Measurements from ENCODE around the gene CCDC92. TPM values are rescaled to one million over a fixed set of nuclear protein-coding genes. Genes with fewer than 3 reads are reported as not detected.
A peak's percentile ranks its signal among the peaks of the same experiment; 100 is the strongest.

CCDC92 gene
- total RNA-seq, 2 experiments from 2014 or later, result 3.3 to 3.7 TPM

- no peaks in the 10 kb centered on the region for H3K36me3 Mint-ChIP-seq (ENCODE audit: low read depth)
- CTCF ChIA-PET, result interaction anchor here (1.9 to 6.7 kb wide), 3 partner anchors 9 to 79 kb away, joined by 17 to 55 read pairs (median 19); no protein-coding TSS in a partner anchor
- DNase-seq, result no peak
- no peak overlapping the region for H3K27ac Mint-ChIP-seq
- no peaks in the 10 kb centered on the region for H3K9me3 Mint-ChIP-seq
- no peaks in the 10 kb centered on the region for H3K27me3 Mint-ChIP-seq (ENCODE audit: low read depth)
- H3K4me3 Mint-ChIP-seq, result no peak overlapping the region
- intact Hi-C loops (cut with micrococcal nuclease), result loop anchor here (10.0 kb wide), 1 partner anchor 868 kb away; no protein-coding TSS in a partner anchor
- peaks cover 7% of the 10 kb centered on the region for H3K4me1 Mint-ChIP-seq (ENCODE audit: low read depth)
These were observed 65.8 kb downstream of the CCDC92 start for GRCh38 chr12:123906711-123907420.

DNA sequence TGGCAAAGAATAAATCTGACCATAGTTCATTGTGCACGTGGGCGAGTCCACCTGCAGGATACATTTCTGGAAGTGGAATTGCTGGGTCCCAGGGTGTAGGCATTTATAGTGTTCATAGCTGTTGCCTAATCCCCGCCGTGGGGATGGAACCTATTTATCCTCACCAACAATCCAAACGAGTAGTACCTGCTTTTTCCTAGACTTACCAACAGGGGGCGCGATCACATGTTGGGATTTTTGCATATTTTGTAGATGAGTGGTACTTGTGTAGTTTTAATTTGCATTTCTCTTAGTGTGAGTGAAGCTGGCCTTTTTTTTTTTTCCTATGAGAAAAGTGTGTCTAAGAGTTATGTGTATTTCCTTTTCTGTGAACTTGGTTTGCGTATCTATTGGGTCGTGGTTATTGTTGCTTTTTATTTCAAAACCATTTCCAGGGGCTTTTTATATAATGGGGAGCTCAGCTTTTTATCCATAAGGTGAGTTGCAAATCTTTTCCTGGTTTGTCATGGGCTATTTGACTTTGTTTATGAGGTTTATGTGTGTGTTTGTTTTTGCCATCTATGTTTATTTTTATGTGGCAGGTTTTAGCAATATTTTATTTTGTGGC, 67.2 kb downstream of the CCDC92 start:
- peaks cover 9% of the 10 kb centered on the region for H3K4me1 Mint-ChIP-seq (ENCODE audit: low read depth)
- H3K27ac Mint-ChIP-seq, result peak overlapping the region; percentile 39
- DNase-seq, result peak; percentile 87
- no peak overlapping the region for H3K4me3 Mint-ChIP-seq
- CTCF ChIA-PET, result interaction anchor here (0.6 to 6.7 kb wide), 22 partner anchors 11 to 997 kb away, joined by 3 to 55 read pairs (median 4); partner anchors contain the start of gene CCDC92
- no peaks in the 10 kb centered on the region for H3K27me3 Mint-ChIP-seq (ENCODE audit: low read depth)
- intact Hi-C loops (cut with micrococcal nuclease), result loop anchor here (1.0 to 10.0 kb wide), 6 partner anchors 26 to 869 kb away; no protein-coding TSS in a partner anchor
- H3K9me3 Mint-ChIP-seq, result no peaks in the 10 kb centered on the region
- H3K36me3 Mint-ChIP-seq (ENCODE audit: low read depth), result no peaks in the 10 kb centered on the region

- H3K9me3 Mint-ChIP-seq, result no peaks in the 10 kb centered on the region
- no peak overlapping the region for H3K4me3 Mint-ChIP-seq
- CTCF ChIA-PET, result interaction anchor here (1.0 to 6.7 kb wide), 5 partner anchors 14 to 128 kb away, joined by 3 to 55 read pairs (median 19); no protein-coding TSS in a partner anchor
- no peak for DNase-seq
- H3K36me3 Mint-ChIP-seq (ENCODE audit: low read depth), result no peaks in the 10 kb centered on the region
- intact Hi-C loops (cut with micrococcal nuclease), result loop anchor here (2.0 to 10.0 kb wide), 3 partner anchors 35 to 871 kb away; no protein-coding TSS in a partner anchor
- H3K4me1 Mint-ChIP-seq (ENCODE audit: low read depth), result peaks cover 9% of the 10 kb centered on the region
- H3K27ac Mint-ChIP-seq, result no peak overlapping the region
- no peaks in the 10 kb centered on the region for H3K27me3 Mint-ChIP-seq (ENCODE audit: low read depth)
These were observed 69.1 kb downstream of the CCDC92 start for GRCh38 chr12:123903301-123904065.

DNA sequence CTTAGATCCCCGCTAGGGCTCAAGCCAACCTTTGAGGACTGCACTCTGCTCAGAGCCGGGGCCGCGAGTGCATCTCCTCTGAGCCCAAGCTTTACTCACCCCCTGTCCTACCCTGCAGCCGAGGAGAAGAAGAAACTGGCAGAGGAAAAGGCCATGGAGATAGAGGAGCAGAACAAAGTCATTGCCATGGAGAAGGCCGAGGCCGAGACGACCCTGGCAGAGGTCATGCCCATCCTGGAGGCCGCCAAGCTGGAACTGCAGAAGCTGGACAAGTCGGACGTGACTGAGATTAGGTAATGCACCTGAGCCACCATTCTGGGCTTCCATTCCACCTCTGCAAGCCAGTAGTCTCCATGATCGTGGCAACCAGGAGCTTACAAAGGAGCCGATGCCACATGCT, 69.8 kb downstream of the CCDC92 start:
- Mint-ChIP-seq H3K4me3 (no peak overlapping the region), H3K4me1 (ENCODE audit: low read depth) (peaks cover 9% of the 10 kb centered on the region), H3K27ac (no peak overlapping the region), H3K36me3 (ENCODE audit: low read depth) (no peaks in the 10 kb centered on the region), H3K27me3 (ENCODE audit: low read depth) (no peaks in the 10 kb centered on the region), H3K9me3 (no peaks in the 10 kb centered on the region)
- intact Hi-C loops (cut with micrococcal nuclease), result loop anchor here (10.0 kb wide), 1 partner anchor 872 kb away; no protein-coding TSS in a partner anchor
- CTCF ChIA-PET, result interaction anchor here (3.9 to 6.7 kb wide), 2 partner anchors 35 to 83 kb away, joined by 19 to 55 read pairs; no protein-coding TSS in a partner anchor
- DNase-seq, result no peak

DNA sequence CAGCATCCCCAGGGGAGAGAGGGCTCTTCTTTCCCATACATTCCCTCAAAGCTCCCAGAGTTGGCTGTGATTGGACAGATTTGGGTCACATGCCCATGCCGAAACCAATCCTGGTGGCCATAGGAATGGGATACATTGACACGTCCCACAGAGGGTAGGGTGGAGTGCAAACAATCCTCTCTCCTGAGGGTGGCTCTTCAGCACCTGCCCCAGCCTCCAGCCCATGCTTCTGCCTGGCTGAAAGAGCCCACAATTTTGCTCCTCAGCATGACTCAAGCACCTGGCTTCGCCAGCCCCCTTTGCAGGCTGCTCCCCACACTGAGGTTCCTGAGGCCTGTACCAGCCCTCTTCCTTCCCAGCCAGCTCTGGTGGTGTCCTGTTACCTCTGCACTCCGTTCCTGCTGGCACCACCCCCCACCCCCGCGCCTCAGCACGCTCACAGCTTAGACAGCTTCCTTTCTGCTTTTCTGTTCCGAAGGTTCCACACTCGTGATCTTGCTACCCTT, 71.7 kb downstream of the CCDC92 start:
- Mint-ChIP-seq H3K27me3 (ENCODE audit: low read depth) (no peaks in the 10 kb centered on the region), H3K27ac (no peak overlapping the region), H3K36me3 (ENCODE audit: low read depth) (no peaks in the 10 kb centered on the region), H3K9me3 (no peaks in the 10 kb centered on the region), H3K4me1 (ENCODE audit: low read depth) (peaks cover 9% of the 10 kb centered on the region), H3K4me3 (no peak overlapping the region)
- DNase-seq, result peak; percentile 52
- intact Hi-C loops (cut with micrococcal nuclease), result loop anchor here (10.0 kb wide), 1 partner anchor 874 kb away; no protein-coding TSS in a partner anchor
- CTCF ChIA-PET, result interaction anchor here (0.6 to 6.7 kb wide), 6 partner anchors 17 to 1977 kb away, joined by 3 to 55 read pairs (median 4); no protein-coding TSS in a partner anchor

DNA sequence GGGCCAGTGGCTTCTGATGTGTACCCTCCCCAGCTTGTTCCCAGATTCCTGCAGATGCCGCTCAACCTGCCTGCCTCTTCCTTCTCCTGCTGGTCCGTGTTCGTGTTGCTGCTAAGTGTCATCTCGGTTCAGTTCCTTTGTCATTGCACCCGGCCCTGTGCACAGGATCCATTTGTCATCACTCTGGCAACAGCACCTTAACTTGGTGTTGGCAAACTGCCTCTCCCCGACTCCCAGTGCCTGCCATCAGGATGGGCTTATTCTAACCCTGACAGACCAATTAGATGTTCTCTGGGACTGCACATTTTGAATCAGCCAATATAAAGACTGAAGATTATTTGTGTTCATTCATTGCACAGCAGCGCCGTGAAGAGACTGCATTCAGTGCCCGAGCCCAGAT, 73.3 kb downstream of the CCDC92 start:
- intact Hi-C loops (cut with micrococcal nuclease), result no loop called here
- Mint-ChIP-seq H3K4me3 (no peak overlapping the region), H3K4me1 (ENCODE audit: low read depth) (peaks cover 5% of the 10 kb centered on the region), H3K36me3 (ENCODE audit: low read depth) (no peaks in the 10 kb centered on the region), H3K9me3 (no peaks in the 10 kb centered on the region), H3K27ac (no peak overlapping the region), H3K27me3 (ENCODE audit: low read depth) (no peaks in the 10 kb centered on the region)
- DNase-seq, result no peak
- CTCF ChIA-PET, result no interaction called here

- Mint-ChIP-seq H3K4me1 (ENCODE audit: low read depth) (peaks cover 5% of the 10 kb centered on the region), H3K27me3 (ENCODE audit: low read depth) (no peaks in the 10 kb centered on the region), H3K4me3 (no peak overlapping the region), H3K9me3 (no peaks in the 10 kb centered on the region), H3K36me3 (ENCODE audit: low read depth) (no peaks in the 10 kb centered on the region), H3K27ac (no peak overlapping the region)
- no peak for DNase-seq
- CTCF ChIA-PET, result interaction anchor here (0.6 kb wide), 1 partner anchor 869 kb away, joined by 3 read pairs; no protein-coding TSS in a partner anchor
- intact Hi-C loops (cut with micrococcal nuclease), result no loop called here
These were observed 74.0 kb downstream of the CCDC92 start for GRCh38 chr12:123898673-123899072.

GRCh38 chr12:123897221-123897620, 75.4 kb downstream of the CCDC92 start:
- DNase-seq, result no peak
- Mint-ChIP-seq H3K27me3 (ENCODE audit: low read depth) (no peaks in the 10 kb centered on the region), H3K4me3 (no peak overlapping the region), H3K4me1 (ENCODE audit: low read depth) (peaks cover 5% of the 10 kb centered on the region), H3K9me3 (no peaks in the 10 kb centered on the region), H3K36me3 (ENCODE audit: low read depth) (no peaks in the 10 kb centered on the region), H3K27ac (no peak overlapping the region)
- CTCF ChIA-PET, result no interaction called here
- intact Hi-C loops (cut with micrococcal nuclease), result no loop called here

GRCh38 chr12:123896767-123897166, 75.9 kb downstream of the CCDC92 start:
- Mint-ChIP-seq H3K27ac (no peak overlapping the region), H3K9me3 (no peaks in the 10 kb centered on the region), H3K4me3 (no peak overlapping the region), H3K4me1 (ENCODE audit: low read depth) (peaks cover 5% of the 10 kb centered on the region), H3K36me3 (ENCODE audit: low read depth) (no peaks in the 10 kb centered on the region), H3K27me3 (ENCODE audit: low read depth) (no peaks in the 10 kb centered on the region)
- CTCF ChIA-PET, result interaction anchor here (0.7 kb wide), 1 partner anchor 40 kb away, joined by 4 read pairs; no protein-coding TSS in a partner anchor
- intact Hi-C loops (cut with micrococcal nuclease), result no loop called here
- no peak for DNase-seq

DNA sequence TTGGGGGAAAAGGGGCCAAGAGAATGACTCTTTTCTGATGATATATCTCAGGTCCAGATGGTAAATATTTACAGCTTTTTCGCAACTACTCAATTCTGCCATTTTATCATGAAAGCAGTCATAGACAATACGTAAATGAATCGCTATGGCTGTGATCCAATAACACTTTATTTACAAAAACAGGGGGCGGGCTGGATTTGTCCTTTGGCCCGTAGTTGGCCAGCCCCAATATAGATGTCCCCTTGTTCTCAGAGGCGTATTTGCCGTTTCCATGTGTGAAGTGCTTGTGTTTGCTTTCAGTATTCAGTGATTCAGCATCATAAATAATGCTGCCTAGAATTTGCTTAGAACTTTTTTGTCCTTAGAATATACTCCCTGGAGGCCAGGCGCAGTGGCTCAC, 77.2 kb downstream of the CCDC92 start:
- H3K9me3 Mint-ChIP-seq, result no peaks in the 10 kb centered on the region
- H3K4me3 Mint-ChIP-seq, result no peak overlapping the region
- DNase-seq, result no peak
- CTCF ChIA-PET, result no interaction called here
- intact Hi-C loops (cut with micrococcal nuclease), result no loop called here
- H3K27me3 Mint-ChIP-seq (ENCODE audit: low read depth), result no peaks in the 10 kb centered on the region
- H3K27ac Mint-ChIP-seq, result no peak overlapping the region
- no peaks in the 10 kb centered on the region for H3K36me3 Mint-ChIP-seq (ENCODE audit: low read depth)
- no peaks in the 10 kb centered on the region for H3K4me1 Mint-ChIP-seq (ENCODE audit: low read depth)

DNA sequence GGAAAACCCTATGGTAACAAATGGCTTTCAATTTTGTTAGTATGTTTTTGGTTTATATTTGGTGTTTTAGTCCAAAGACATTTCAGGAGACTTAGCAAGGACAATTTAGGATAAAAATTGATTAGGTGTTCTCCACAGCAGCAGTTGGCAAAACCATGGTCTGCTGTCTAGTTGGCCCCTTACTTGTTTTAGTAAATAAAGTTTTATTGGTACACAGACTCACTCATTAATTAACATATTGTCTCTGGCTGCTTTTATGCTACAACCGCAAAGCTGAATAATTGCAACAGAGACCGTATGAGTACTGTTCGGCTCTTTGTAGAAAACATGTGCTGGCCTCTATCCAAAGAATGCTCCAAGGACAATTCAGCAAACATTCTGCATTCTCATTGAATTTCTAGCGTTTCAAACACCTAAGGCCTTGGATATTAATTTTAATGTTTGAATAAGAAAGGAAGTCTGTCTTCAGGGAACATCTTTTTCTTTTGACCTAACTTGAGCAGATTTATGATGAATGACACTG, 77.7 kb downstream of the CCDC92 start:
- no peak overlapping the region for H3K4me3 Mint-ChIP-seq
- no peaks in the 10 kb centered on the region for H3K27me3 Mint-ChIP-seq (ENCODE audit: low read depth)
- no peaks in the 10 kb centered on the region for H3K9me3 Mint-ChIP-seq
- CTCF ChIA-PET, result no interaction called here
- no peaks in the 10 kb centered on the region for H3K4me1 Mint-ChIP-seq (ENCODE audit: low read depth)
- no peak for DNase-seq
- H3K36me3 Mint-ChIP-seq (ENCODE audit: low read depth), result no peaks in the 10 kb centered on the region
- H3K27ac Mint-ChIP-seq, result no peak overlapping the region
- intact Hi-C loops (cut with micrococcal nuclease), result no loop called here

GRCh38 chr12:123893276-123893675, 79.4 kb downstream of the CCDC92 start:
- Mint-ChIP-seq H3K36me3 (ENCODE audit: low read depth) (no peaks in the 10 kb centered on the region), H3K4me3 (no peak overlapping the region), H3K4me1 (ENCODE audit: low read depth) (no peaks in the 10 kb centered on the region), H3K27ac (no peak overlapping the region), H3K27me3 (ENCODE audit: low read depth) (no peaks in the 10 kb centered on the region), H3K9me3 (no peaks in the 10 kb centered on the region)
- CTCF ChIA-PET, result no interaction called here
- no peak for DNase-seq
- intact Hi-C loops (cut with micrococcal nuclease), result no loop called here

Measured in activated naive CD4-positive, alpha-beta T cell treated with anti-CD3 and anti-CD28 coated beads for 36 hours (primary cell).